HG02852 (cell line): ENCODE measurements around the gene INSM1.

Source experiments
- ATAC-seq: cut with Tn5 transposase; IDR thresholded peaks from one replicate; pipeline ENCODE4 v1.9.1; 2021; ENCODE audit warnings: mild to moderate bottlenecking, moderate library complexity; ENCODE audit not compliant: unreplicated experiment

INSM1 gene

DNA sequence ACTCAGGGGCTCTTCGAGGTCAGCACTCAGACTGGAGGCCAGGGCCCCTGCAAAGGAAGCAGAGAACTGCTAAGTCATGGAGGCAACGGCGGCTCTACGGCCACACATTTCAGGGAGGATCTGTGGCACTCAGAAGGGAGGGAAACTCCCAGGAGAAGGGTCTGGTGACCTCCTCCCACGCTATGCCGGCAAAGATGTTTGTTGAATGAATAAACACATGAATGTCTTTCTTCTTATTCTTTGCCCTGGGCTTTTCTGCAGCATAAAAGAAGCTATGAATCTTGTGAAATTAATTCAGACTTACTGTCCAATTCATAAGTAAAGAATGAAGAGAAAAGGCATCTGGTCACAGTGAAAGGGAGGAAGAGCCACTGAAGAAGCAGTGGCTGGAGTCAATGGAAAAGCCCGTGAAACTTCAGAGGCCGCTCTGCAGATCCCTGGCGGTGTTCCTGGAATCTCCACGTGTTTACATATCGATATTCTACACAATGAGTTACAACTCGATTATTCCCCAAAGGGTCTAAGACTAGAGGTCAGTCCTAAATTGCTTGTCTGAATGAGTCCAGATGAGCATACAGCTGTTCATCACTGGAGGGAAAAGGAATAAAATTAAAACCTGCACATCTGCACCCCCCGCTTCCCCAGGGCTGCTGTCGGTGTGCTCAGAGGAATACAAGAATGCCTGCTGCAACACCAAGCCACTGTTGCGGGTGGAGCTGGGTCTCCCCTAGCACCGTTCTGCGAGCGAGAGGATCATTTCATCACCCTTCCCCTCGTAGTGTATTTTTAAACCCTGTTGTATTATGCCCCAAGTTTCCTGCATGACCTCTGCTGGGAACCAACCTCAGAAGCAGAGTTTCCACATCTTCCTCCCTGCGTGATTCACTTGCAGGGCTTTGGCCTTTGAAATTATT, 25.6 kb downstream of the INSM1 start:
- ATAC-seq, result no peak

DNA sequence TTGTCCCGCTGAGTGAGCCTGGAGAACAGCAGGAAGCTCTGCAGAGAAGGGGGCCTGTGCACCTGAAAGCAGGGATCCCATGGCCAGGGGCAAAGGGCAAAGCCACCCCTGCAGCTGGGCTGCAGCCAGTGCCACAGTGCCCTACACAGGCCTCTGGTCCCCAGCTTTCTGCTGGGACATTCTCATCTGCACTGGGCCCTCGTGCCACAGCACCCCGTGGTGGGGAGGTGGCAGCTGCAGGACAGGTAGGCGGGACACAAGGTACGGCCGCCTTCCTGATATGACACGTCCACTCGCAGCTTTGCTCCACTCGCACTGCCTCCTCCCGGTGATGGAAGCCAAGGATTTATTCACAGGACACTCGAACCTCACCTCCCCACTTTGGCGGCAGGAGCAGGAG, 27.2 kb downstream of the INSM1 start:
- ATAC-seq, result no peak

DNA sequence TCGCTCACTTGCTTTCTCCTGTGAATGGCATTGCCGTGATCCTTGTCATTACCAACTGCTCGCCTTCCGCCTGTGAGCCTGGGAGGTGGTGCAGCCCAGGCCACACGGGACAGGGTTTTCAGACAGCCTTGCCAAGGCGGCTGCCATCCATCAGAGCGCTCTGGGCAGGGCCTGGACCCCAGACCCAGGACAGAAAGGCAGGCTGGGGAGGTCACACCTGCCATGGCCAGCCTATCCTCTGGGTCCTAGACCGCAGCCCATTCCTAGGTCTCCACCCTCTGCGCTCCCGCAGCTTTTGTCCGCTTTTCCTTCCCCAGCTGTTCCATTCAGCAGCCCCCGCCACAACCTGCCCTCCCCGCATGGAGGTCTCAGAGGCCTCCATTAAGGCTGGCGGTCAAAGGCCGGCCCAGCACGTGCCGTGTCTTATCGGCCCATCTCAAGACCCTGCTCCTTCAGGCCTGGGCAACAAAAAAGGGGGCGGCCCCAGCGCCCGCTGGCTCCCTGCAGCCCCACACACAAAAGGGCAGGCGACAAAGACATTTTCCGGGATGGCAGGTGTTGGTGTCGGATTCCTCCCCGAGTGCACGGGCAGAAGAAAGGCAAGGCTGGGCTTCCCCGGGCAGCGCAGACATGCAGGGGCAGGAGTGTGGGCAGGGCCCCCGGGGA, 28.1 kb downstream of the INSM1 start:
- no peak for ATAC-seq

DNA sequence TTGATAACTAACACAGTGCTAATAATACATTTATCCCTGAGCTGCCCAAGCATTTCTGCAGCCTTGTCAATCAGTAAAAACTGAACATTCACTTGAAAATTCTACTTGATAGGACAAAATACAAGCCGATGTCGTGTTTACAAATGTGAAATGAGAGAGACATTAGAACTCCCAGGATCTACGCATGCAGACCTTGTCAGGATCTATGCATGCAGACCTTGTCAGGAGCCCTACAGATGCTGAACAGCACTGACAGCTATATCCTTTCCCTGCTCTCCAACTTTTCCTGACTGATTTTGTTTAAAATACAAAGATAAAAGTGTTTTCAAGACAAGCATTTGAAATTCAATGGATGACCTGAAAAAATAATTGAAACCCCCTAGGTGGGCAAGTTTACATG, 28.9 kb downstream of the INSM1 start:
- no peak for ATAC-seq

DNA sequence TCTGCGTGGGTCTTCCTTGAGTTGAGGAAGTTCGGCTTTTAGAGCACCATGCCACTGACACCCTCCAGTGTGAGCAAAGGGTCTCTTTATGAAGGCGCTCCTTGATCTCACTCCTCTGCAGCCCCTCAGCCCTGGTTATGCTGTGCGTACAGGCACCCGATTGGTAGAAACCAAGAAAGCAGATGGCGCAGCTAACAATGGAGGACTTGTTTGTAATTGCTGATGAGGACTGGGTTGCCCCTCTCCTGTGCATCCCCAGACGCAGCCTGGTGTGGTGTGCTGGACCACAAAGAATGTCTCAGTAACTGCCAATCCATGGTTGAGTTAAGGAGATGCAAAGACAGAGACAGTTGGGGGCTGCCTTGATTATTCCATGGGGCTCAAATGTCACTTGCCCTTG, 30.2 kb downstream of the INSM1 start:
- ATAC-seq, result no peak

DNA sequence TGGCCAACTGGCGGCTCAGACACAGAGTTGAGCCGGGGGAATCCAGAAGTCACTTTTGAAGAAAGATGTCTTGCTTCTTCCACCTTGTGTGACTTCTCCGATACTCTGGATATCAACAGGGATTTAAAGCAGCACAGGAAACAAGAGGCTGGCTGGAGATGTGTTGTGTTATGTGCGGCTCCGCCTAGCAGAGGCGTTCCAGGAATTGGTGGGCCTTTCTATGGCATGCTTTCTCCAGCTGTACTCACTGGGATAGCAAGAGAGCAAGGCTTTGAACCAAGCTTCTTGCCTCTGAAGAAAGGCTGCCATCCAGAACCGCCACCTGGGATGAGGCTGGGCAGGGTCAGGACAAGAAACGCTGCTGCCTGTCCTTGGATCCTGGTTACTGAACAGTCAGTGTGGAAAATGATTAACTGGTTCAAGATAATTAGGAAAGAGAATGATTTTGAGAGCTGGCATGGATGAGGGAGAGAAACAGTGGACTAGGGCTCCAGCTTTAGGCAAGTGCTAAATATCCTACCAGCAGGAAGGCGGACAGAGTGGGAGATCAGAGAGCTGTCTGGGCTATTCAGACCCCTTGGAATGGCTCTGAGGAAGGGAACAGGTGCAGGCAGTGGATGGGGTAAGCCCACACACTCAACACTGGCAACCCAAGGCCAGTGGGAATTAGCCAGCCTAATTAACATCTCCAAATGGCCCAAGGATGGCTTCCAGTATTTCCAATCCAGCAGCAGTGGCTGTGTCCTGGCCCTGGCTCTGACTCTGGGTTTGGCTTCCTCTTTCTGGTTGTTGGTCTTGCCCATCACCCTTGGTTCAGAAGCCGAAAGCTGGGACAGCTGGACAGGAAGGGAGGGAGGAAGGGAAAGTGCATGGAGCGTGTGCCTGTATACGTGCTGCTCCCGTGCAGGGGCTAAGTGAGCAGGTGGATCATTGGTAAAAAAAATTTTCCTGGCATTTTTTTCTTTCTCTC, 31.9 kb downstream of the INSM1 start:
- ATAC-seq, result no peak

DNA sequence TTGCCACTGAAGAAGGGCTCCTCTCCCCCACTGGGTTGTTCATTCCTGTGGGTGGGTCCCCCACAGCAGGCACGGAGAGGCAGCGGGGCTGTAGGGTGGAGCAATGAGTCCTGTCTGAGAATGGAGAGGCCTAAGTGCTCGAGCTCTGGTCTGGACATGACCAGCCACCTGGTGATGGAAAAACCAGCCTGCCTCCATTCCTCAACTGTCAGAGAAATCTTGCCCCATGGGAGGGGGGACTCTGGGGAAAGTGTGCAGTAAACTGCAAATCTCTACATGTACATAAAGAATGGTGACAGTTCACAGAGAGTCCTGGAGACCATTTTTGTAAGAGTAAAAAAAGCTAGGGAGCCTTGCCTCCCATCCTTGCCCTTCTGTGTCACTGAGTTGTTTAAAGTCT, 34.1 kb downstream of the INSM1 start:
- ATAC-seq, result no peak

DNA sequence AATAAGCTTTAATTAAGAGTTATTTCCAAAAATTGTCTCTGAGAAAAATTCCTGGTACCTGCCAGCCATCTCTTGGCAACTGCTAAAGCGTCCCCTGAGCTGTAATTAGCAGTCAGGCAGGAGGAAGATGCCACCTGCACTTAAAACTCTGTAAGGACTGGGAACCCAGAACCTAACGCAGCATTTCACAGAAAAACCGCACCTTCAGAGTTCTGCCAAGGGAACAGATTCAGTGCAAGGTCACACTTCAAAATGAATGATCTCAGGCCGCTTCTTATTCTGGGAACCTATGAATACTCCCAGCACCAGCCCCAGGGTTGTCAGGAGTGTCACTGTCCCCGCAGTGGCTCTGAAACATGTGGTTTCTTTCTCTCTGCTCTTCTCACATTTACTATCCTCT, 36.7 kb downstream of the INSM1 start:
- ATAC-seq, result no peak

DNA sequence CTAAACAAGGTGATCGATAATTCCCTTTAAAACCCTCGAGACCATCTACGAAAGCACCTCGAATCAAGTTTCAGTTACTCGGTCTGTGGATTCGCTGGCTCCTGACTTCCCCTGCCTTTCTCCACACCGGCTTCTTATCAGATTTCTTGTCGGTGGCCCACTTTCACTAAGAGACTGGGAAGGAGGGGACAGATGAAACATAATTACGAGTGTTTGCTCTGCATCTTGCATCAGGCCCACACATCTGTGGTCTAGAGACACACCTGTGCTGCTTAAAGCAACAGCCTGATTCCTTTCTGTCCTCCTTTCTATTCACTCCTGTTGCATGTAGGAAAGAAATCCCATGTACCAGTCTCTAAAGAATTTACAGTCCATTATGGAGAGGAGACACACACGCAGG, 37.7 kb downstream of the INSM1 start:
- ATAC-seq, result no peak

DNA sequence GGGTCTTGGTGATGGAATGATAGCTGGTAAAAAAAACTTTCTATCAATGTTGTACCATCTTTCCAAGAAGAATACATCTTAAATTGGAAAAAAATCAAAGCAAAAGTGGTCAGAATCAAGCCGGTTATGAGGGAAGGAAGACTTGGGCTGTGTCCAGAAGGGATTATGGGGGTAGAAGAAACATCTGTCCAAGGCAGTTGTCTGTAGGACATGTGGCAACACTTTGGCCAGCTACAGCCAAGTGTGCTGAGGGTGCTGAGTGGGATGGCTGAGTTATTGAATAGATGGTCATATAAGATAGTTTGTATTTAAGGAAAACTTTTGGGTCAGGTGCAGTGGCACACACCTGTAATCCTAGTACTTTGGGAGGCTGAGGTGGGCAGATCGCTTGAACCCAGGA, 38.4 kb downstream of the INSM1 start:
- no peak for ATAC-seq

DNA sequence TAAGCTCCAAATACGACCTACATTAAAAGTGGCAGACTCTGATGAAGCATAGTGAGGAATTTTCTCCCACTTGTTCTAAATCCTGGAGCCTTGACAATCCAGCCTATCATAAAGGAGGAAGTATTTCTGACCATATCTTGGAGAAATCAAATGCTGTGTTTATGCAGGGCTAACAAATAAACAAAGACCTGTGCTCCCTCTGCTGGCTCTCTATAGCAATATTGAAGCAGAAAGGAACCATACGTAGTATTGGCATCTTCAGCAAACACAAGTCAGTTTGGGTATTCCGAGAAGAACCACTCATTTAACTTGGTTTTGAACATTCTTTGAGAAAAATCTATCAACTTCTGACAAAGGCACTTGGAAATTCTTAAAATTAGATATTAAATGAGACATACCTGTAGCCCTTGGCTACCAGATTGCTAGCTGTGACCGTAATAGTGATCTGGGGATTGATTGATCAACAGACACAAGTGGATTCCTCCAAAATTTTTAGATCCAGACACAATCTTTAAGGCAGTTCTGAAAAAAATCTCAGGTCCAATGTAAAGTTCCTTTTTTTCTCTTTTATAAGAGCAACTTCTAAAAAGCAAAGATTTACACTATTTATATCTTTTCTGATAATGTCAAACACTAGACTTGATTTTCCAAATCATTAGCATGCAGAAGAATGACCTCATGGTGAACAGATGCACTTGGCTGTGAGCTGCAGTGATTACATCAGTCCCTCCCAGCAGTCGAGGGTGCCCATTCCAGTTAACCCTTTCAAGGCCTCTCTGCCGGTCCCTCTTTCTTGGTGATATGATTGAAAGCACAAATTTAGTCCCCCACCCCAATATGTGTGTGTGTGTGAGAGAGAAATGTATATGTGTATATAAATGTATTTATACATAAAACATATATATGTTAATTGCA, 40.2 kb downstream of the INSM1 start:
- ATAC-seq, result no peak

DNA sequence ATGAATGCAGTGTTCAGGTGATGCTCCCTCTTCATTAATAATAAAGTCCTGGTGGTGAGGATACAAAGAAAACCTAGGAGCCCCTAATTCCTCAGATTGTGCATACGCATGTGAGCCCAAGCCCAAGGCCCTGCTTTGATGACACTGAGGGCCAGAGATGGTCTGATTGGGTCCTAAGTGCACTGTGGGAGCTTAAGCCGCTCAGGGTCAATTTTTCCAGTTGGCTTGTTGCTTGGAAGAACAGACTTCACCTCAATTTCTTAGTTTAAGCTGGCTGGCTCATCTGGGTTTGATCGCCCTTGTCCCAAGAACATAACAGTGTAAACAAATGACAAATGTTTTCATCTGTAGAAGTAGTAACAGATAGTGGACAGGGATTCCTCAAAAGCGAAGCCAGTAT, 41.4 kb downstream of the INSM1 start:
- no peak for ATAC-seq

DNA sequence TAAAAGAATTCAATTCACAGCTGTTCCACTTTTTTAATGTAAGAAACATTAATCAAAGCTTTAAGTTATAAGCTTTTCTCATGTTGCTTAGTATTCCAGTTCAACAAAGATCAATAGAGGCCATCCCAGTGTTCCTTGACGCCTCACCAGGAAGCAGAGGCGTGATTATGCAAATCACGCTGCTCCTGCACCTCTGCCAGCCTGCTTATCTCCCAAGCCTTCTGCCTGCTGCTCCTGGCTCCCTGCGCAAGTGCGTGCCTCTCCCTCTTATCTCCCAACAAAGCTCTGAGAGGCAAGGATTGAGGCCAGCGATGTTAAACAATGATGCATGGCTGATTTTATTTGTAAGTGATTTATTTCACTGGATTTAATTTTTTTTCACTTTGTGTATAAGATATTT, 42.8 kb downstream of the INSM1 start:
- ATAC-seq, result no peak

DNA sequence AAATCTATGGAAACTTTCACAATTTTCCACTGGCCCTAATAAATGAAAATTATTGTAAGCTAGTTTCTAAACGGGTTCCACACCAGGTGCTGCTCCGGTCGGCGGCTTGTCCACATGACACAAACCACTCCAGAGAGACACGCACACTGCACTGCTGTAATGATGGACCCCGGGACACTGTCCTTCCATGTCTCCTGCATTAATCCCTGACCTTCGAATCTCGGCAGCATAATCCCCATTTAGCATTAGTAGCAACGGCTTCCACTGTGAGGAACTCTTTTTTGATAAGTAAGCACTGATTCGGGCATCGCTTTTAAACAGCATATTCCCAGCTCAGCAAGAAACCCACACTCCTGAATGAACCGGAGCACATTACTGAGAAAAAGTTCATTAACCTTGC, 43.5 kb downstream of the INSM1 start:
- no peak for ATAC-seq

DNA sequence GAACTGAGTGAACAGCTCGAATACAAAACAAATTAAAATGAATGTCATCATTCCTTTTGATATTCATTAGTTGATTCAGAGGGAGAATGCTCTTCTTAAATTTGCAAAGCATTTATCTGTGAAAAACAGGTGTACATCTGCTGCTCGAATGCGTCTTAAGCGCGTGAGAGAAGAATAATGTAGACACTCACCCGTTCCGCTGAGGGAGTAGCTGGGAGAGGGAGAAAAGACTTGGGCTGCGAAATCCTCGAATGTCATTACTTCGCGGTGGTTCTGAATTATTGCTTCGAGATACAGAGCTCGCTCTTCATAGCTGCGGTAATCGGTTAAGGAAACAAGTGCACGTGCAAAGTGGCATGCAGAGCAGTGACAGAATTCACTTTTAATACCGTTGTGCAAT, 43.9 kb downstream of the INSM1 start:
- no peak for ATAC-seq

DNA sequence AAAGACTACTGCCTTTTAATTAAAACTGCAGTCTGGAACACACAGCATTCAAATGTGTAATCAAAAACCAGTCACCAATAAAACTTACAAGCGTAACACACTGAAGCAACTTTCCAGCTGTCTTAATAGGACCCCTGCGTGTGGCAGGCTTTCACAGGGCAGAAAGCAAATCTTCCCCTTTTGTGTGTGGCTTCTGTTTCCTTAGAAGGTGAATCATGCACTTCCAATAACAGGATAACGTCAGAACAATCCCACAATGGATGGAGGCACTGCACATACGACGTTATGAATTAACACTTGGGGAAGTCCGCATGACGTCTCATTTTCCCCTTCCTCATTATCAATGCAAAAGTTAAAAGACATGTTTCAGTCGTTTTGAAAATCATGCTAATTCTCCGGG, 44.8 kb downstream of the INSM1 start:
- no peak for ATAC-seq

DNA sequence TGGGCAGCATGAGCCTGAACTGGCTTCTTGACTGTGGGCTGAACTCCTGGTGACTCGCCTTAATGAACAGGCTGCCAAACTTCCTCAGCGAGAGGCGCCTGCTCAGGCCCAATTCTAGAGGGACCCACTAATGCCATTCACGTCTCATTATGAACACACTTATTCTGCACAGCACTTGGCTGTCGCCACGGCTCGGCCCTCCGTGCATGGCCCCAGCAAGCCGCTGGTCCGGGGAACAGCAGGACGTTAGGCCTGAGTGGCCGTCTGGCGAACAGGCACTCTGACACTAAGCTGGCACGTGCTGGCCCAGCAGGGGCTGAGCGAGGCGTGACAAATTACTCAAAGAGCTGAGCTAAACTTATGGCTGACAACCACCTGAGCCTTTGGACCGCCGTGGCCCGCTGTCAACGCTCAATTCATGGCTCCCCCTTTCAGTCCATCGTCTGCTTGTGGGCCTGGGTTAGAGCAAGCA, 45.9 kb downstream of the INSM1 start:
- no peak for ATAC-seq

DNA sequence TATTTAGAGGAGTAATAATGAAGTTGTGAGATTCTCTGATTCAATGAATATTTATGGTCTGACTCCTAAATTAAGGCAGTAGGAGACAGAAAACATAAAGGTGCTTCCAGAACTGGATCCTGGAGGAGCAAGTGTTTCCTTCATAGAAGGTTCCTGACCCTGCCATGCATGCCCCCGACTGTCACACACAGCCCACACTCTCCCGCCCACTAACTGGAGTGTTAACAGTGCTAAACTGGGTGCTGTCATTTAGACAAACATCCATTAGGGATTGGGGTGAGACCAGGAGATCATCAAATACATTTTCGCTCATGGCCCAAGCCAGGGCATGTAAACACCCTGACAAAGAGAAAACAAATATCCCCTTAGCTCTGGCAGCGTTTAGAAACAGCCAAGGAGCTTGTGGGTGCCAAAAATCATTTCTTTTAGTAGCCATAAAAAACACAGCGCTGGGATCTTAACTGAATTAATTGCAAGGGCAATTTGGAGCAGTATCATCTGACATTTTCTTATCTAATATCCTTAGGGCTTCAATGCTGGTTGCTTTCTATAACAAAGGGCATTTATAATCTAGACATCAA, 46.8 kb downstream of the INSM1 start:
- ATAC-seq, result no peak

DNA sequence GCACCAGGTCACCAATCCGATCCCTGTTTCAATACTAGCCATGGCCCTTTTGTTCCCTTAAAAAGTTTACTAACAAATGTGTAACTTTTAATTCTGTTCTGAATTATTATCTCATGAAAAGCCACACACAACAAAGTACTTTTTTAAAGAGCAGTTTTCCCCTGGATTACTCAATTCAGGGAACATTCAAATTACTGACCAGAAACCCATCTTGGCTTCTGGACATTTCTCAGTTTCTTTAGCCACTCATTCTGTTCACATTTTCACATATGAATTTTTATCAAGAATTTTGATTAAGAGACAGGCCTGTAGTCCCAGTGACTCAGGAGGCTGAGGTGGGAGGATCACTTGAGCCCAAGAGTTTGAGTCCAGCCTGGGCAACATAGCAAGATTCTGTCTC, 47.4 kb downstream of the INSM1 start:
- ATAC-seq, result no peak
